HG03354 (cell line): ENCODE results near the gene CCR7.

Experiments
- ATAC-seq: cut with Tn5 transposase; IDR thresholded peaks from one replicate; pipeline ENCODE4 v1.9.1; 2021; ENCODE audit warnings: mild to moderate bottlenecking; ENCODE audit not compliant: unreplicated experiment, poor library complexity, severe bottlenecking

CCR7 gene

GRCh38 chr17:40538936-40539705 lies 26.2 kb downstream of the CCR7 start:
- ATAC-seq, result no peak

- ATAC-seq, result no peak
Observed at GRCh38 chr17:40538019-40538935, 27.0 kb downstream of the CCR7 start.

GRCh38 chr17:40536295-40537171 lies 28.7 kb downstream of the CCR7 start:
- ATAC-seq, result no peak

DNA sequence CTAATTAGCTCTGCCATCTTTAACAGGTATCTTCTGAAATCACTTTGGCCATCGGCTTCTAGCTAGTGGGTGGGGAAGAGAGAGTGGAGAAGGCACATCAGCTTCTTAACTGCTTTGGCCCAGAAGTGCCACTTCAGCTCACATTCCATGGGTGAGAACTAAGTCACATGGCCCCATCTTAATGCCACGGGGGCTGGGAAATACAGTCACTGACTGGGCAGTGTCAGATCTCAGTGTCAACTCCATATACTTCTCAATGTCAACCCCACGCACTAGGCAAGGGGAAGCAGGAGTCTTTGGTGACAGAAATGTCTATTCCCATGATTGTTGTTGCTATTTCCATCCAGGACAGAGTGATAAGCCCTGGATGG lies 29.4 kb downstream of the CCR7 start:
- ATAC-seq, result no peak

DNA sequence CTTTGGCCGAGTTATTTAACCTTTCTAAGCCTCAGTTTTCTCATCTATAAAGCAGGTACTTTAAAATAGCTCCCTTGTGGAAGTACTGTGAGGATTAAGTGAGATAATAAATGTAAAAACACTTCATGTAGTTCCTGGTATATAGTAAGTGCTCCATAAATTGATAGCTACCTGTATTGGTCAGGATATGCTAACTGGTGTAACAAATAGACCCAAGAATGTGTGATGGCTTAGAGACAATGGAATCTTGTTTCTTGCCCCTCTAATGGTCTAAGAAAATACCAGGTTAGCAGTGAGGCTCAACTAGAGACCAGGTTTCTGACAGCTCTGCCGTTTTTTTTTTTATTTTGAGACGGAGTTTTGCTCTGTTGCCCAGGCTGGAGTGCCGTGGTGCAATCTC lies 29.8 kb downstream of the CCR7 start:
- no peak for ATAC-seq

DNA sequence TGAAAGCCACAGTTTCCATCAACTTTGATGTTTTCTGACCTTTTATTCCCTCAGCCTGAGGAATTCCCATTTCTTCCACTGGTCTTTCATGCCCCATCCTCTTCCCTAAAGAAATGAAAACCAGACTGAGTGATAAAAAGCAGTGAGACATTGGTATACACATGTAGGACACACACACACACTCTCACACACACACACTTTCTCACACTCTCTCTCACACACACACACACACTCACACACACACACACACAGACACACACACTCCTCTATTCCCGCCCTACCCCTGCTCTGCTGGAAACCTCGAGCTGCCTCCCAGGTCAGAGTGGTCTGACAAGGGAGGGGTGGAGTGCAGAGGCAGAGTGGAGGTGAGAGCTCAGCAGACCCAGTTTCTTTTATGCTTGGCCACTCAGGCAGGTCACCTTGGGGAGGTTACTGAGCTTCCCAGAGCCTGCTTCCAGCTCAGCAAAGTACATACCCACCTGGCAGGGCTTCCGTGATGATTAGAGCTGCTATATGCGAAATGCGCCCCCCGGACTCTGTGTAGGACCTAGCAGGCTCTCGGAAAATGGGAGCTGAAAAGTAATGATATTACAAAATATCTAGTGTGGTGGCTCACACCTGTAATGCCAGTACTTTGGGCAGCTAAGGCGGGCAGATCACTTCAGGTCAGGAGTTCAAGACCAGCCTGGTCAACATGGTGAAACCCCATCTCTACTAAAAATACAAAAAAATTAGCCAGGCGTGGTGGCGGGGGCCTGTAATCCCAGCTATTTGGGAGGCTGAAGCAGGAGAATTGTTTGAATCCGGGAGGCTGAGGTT lies 30.7 kb downstream of the CCR7 start:
- no peak for ATAC-seq

- no peak for ATAC-seq
Observed at GRCh38 chr17:40533896-40534295, 31.4 kb downstream of the CCR7 start.

DNA sequence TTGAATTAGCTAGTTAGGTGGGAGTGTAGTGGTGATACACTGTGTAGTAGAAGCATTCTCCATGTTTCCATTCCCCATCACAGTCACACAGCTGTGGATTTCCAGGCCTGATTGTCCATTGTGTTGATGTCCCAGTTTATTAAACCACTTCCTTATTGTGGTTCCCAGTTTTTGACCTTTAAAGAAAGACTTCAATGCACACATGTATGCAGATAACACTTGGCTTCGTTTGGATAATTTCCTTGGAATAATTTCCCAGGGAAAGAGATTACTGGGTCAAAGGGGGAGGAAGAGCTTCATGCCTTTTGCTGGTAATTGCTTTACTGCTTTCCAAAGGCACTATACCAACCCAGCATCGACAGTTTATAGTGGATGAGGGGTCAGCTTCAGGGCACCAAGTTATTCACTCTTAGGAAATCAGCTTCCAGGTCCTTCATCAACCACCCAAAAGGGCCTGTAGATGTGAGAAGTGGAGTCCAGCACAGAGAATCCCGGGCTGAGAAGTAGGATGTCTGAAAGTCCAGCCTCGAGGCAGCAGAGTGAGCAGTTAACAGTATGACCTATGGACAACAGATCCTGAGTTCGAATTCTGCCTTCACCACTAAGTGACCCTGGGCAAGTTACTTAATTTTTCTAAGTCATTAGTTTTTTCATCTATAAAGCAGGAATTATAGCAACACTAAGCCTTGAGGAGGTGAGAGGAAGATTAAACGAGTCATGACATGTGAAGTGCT lies 32.6 kb downstream of the CCR7 start:
- no peak for ATAC-seq

DNA sequence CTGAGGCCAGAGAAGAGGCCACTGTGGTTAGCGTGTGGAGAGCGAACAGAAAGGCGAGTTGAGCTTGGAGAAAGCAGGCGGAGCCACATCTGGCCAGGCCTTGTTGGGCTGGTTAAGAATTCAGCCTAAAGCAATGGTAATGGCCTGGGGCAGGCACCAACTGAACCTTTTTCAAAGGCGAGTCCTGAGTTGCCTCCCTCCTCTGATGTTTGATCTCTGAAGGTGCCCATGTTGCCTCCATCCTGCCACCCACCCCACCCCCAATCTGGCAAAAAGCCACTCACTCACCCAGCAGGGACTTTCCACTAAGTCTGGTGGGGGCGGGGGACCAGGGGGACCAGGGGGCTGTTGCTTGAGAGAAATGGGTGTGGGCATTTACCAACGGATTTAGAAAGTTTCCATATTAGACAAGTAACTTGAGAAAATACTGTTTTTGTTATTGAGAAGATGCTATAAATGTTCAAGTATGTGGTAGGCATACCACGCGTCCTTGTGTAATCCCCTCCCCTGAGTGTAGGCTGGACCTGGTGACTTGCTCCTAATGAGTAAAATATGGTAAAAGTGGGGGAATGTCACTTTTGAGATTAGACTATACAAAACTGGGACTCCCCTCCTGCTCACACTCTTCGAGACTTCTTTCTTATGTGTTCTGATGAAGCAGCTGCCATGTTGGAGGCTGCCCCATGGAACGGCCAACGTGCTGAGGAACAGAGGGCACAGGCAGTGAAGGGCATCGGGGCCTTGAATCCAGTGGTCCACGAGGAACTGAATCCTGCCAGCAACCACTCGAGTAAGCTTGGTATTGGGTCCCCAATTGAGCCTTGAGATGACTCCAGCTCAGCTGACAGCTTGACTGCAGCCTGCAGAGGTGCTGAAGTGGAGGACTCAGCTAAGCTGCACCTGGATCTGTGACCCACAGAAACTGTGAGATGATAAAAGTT lies 34.0 kb downstream of the CCR7 start:
- no peak for ATAC-seq

DNA sequence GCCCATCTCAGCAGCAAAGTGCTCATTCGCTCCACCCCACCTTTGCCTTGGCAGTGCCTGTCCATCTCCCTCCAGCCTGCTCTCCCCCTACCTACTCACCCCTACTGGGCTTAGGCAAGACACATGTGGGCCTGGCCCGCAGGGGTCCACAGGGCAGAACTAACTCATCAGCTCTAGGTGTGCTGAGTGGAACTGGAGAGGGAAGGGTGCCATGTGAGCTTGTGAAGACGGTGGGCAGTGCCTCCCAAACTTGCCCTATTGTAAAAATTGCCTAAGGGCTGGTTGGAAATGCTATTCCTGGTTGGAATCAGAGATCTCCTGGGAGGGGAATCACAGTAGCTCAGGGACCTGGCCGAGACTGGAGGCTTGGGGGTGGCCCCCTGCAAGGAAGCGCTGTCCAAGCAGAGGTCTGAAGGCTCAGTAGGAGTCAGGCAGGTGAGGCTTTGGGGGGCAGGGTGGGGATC lies 34.7 kb downstream of the CCR7 start:
- no peak for ATAC-seq

GRCh38 chr17:40529991-40530390 lies 35.3 kb downstream of the CCR7 start:
- no peak for ATAC-seq

DNA sequence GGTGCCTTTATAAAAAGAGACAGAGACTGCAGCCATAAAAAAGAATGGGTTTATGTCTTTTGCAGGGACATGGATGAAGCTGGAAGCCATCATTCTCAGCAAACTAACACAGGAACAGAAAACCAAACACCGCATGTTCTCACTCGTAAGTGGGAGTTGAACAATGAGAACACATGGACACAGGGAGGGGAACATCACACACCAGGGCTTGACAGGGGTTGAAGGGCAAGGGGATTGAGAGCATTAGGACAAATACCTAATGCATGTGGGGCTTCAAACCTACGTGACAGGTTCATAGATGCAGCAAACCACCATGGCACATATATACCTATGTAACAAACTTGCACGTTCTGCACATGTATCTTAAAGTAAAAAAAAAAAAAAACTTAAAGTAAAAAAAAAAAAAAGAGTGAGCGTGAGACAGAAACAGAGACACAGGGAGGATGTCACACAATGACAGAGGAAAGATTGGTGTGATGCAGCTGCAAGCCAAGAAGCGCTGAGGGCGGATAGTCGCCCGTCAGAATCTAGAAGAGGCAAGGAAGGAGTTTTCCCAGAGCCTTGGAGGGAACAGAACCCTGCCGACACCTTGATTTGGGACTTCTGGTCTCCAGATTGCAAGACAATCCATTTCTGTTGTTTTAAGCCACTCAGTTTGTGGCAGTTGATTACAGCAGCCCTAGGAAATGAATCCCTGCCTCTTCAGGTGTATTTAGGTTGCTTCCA lies 36.4 kb downstream of the CCR7 start:
- no peak for ATAC-seq

DNA sequence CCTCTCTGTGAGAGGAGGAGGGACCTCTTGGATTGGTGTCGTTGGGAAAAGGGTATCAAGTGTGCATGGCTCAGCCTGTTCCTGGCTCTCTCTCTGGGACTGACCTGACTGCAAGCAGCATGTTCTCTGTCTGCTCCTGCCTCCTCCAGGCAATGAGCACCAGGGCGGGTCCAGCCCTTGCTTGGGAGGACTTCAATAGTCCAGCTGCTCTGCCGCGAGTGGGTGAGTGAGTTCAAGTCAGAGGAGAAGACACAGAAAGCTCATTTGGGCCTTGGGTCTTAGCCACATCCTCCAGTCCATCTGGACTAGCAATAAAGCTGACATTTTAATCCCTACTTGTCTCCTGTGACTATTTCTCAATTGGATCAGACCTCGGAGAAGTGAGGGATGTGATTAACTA lies 38.6 kb downstream of the CCR7 start:
- ATAC-seq, result no peak

GRCh38 chr17:40525294-40525693 lies 40.0 kb downstream of the CCR7 start:
- no peak for ATAC-seq

GRCh38 chr17:40524243-40524965 lies 40.9 kb downstream of the CCR7 start:
- ATAC-seq, result no peak

DNA sequence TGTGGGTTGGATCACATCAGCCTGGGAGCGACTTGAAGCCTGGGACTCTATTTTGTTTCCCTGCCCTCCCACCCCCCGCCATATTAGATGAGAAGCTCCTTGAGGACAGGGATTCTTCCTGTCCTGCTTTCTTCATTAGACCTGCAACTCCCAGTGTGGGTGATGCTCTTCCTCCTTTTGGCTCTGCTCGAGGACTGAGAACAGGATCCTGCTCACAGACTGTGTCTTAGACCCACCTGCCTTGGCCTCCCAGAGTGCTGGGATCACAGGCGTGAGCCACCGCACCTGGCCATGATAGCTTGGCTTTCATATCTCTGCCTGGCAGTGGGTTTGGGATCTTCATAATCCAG lies 42.3 kb downstream of the CCR7 start:
- ATAC-seq, result no peak
